ENCODE measurements around the gene TP53I13. TPM values are rescaled to one million over a fixed set of nuclear protein-coding genes. Genes with fewer than 3 reads are reported as not detected.
A peak's percentile ranks its signal among the peaks of the same experiment; 100 is the strongest.

The TP53I13 gene
- total and polyA plus RNA-seq, 2 of the 13 experiments (the other 11 are each of a cell fraction or from before 2014, with no cell fraction given): 16.9 to 25.7 TPM

DNA sequence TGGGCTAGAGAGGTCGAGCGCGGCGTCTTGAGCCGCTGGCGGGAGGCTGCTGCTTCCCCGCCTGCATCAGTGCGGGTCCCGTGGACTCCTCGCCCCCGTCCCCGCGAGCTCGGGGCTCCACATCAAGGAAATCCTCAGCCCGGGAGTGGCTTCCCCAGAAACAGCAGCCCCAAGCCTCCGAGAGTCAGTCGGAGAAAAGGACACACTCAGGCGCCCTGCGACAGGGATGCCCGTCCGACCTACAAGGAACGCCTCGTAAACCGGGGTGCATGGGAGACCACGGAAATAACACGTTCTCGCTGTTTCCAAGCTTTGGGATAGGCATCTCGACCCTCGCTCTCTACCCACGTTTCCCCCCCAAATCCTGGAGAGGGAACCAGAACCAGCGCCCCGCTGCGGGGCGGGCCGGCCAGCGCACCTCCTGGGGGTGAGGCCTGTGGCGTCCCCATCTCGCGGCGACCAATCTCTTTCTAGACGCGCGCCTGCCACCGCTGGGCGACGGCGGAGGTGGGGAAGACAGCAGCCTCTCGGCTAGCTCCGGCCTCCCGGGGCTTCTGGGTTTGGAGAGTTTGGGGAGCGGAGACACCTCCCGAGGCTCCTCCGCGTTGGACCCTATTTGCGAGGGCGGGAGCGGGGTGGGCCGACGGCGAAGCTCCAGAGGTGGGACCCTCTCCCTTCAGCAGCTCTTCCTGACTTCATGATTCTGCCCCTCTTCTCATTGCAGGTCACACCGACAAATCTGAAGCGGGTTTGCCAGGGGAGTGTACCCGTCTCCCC is 759 bp upstream of the TP53I13 start (continued):
- TF ChIP-seq ISL2 (CRISPR knock-in tag; IDR thresholded peaks at IDR 0.05) (0 out of 2 replicates have a peak, but pooled peaks have one; percentile 10), ZSCAN31 (CRISPR knock-in tag; IDR thresholded peaks at IDR 0.05; ENCODE audit: low read depth) (no peak), ZNF747 (CRISPR knock-in tag; IDR thresholded peaks at IDR 0.05; ENCODE audit: borderline replicate concordance) (0 out of 2 replicates have a peak, but pooled peaks have one; percentile 8), ZNF589 (CRISPR knock-in tag; conservative IDR thresholded peaks at IDR 0.05) (peak; percentile 66; the same call in 1 of the 2 replicates), SALL2 (CRISPR knock-in tag; IDR thresholded peaks at IDR 0.05) (0 out of 2 replicates have a peak, but pooled peaks have one; percentile 43), AGO2 (optimal IDR thresholded peaks at IDR 0.05; ENCODE audit: low read depth, low read length) (peak; percentile 52), ZNF292 (CRISPR knock-in tag; IDR thresholded peaks at IDR 0.05; ENCODE audit: borderline replicate concordance, low read depth) (0 out of 2 replicates have a peak, but pooled peaks have one; percentile 20), ZNF788 (CRISPR knock-in tag; IDR thresholded peaks at IDR 0.05; ENCODE audit: borderline replicate concordance) (peak; percentile 9; the same call in 1 of the 2 replicates), ZNF766 (CRISPR knock-in tag; IDR thresholded peaks at IDR 0.05; ENCODE audit: borderline replicate concordance) (0 out of 2 replicates have a peak, but pooled peaks have one; percentile 8), MLLT10 (CRISPR knock-in tag; IDR thresholded peaks at IDR 0.05) (no peak)
- TF ChIP-seq, protein P1, sequence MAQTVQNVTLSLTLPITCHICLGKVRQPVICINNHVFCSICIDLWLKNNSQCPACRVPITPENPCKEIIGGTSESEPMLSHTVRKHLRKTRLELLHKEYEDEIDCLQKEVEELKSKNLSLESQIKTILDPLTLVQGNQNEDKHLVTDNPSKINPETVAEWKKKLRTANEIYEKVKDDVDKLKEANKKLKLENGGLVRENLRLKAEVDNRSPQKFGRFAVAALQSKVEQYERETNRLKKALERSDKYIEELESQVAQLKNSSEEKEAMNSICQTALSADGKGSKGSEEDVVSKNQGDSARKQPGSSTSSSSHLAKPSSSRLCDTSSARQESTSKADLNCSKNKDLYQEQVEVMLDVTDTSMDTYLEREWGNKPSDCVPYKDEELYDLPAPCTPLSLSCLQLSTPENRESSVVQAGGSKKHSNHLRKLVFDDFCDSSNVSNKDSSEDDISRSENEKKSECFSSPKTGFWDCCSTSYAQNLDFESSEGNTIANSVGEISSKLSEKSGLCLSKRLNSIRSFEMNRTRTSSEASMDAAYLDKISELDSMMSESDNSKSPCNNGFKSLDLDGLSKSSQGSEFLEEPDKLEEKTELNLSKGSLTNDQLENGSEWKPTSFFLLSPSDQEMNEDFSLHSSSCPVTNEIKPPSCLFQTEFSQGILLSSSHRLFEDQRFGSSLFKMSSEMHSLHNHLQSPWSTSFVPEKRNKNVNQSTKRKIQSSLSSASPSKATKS (CRISPR knock-in tag; IDR thresholded peaks at IDR 0.05): no peak
- TF ChIP-seq, protein P2, sequence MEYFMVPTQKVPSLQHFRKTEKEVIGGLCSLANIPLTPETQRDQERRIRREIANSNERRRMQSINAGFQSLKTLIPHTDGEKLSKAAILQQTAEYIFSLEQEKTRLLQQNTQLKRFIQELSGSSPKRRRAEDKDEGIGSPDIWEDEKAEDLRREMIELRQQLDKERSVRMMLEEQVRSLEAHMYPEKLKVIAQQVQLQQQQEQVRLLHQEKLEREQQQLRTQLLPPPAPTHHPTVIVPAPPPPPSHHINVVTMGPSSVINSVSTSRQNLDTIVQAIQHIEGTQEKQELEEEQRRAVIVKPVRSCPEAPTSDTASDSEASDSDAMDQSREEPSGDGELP (IDR thresholded peaks at IDR 0.05; ENCODE audit: borderline replicate concordance, low read depth): no peak
- TF ChIP-seq, protein P3, sequence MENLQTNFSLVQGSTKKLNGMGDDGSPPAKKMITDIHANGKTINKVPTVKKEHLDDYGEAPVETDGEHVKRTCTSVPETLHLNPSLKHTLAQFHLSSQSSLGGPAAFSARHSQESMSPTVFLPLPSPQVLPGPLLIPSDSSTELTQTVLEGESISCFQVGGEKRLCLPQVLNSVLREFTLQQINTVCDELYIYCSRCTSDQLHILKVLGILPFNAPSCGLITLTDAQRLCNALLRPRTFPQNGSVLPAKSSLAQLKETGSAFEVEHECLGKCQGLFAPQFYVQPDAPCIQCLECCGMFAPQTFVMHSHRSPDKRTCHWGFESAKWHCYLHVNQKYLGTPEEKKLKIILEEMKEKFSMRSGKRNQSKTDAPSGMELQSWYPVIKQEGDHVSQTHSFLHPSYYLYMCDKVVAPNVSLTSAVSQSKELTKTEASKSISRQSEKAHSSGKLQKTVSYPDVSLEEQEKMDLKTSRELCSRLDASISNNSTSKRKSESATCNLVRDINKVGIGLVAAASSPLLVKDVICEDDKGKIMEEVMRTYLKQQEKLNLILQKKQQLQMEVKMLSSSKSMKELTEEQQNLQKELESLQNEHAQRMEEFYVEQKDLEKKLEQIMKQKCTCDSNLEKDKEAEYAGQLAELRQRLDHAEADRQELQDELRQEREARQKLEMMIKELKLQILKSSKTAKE (CRISPR knock-in tag; IDR thresholded peaks at IDR 0.05; ENCODE audit: borderline replicate concordance): peak; percentile 31; the same call in 1 of the 2 replicates
- TF ChIP-seq, protein P4, sequence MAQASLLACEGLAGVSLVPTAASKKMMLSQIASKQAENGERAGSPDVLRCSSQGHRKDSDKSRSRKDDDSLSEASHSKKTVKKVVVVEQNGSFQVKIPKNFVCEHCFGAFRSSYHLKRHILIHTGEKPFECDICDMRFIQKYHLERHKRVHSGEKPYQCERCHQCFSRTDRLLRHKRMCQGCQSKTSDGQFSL (CRISPR knock-in tag; IDR thresholded peaks at IDR 0.05): 0 out of 2 replicates have a peak, but pooled peaks have one; percentile 33
- TF ChIP-seq, protein P5, sequence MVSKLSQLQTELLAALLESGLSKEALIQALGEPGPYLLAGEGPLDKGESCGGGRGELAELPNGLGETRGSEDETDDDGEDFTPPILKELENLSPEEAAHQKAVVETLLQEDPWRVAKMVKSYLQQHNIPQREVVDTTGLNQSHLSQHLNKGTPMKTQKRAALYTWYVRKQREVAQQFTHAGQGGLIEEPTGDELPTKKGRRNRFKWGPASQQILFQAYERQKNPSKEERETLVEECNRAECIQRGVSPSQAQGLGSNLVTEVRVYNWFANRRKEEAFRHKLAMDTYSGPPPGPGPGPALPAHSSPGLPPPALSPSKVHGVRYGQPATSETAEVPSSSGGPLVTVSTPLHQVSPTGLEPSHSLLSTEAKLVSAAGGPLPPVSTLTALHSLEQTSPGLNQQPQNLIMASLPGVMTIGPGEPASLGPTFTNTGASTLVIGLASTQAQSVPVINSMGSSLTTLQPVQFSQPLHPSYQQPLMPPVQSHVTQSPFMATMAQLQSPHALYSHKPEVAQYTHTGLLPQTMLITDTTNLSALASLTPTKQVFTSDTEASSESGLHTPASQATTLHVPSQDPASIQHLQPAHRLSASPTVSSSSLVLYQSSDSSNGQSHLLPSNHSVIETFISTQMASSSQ (IDR thresholded peaks at IDR 0.05; ENCODE audit: low read depth): no peak
- TF ChIP-seq, protein P5 (CRISPR knock-in tag; IDR thresholded peaks at IDR 0.05; ENCODE audit: borderline replicate concordance): no peak

Data from HepG2 (cell line).